Smooth muscle cell (in vitro differentiated cells): ENCODE results near the gene NPTX1. TPM values are rescaled to one million over a fixed set of nuclear protein-coding genes. Genes with fewer than 3 reads are reported as not detected.

Experiments used
- DNase-seq: peaks from one replicate; lab custom pipeline; 2025; ENCODE audit not compliant: unreplicated experiment; lab: John Stamatoyannopoulos, UW
- H2AFZ ChIP-seq: fragments of 200-600 bp; sonication (generic); 2 replicates; pipeline ENCODE4 v1.6.0; 2016; ENCODE audit warnings: antibody characterized with exemption, low read depth, mild to moderate bottlenecking
- H3F3A ChIP-seq: fragments of 200-600 bp; sonication (generic); 2 replicates; pipeline ENCODE4 v1.6.0; 2017; ENCODE audit warnings: antibody characterized with exemption, low read depth
- H3K27ac ChIP-seq: fragments of 200-600 bp; sonication (generic); 2 replicates; pipeline ENCODE4 v1.5.1; 2016; ENCODE audit warnings: low read depth, mild to moderate bottlenecking
- H3K27me3 ChIP-seq: fragments of 200-600 bp; sonication (generic); 2 replicates; pipeline ENCODE4 v1.6.1; 2016; ENCODE audit warnings: low read depth, mild to moderate bottlenecking
- H3K36me3 ChIP-seq: fragments of 200-600 bp; sonication (generic); 2 replicates; pipeline ENCODE4 v1.5.1; 2016; ENCODE audit warnings: low read depth
- H3K4me1 ChIP-seq: fragments of 200-600 bp; sonication (generic); 2 replicates; pipeline ENCODE4 v1.5.1; 2016; ENCODE audit warnings: low read depth
- H3K4me2 ChIP-seq: fragments of 200-600 bp; sonication (generic); 2 replicates; pipeline ENCODE4 v1.6.0; 2016; ENCODE audit warnings: mild to moderate bottlenecking
- H3K4me3 ChIP-seq: fragments of 200-600 bp; sonication (generic); 2 replicates; pipeline ENCODE4 v1.5.1; 2016; ENCODE audit warnings: mild to moderate bottlenecking
- H3K79me2 ChIP-seq: fragments of 200-600 bp; sonication (generic); 2 replicates; pipeline ENCODE4 v1.6.0; 2016; ENCODE audit warnings: low read depth, mild to moderate bottlenecking
- H3K9ac ChIP-seq: fragments of 200-600 bp; sonication (generic); 2 replicates; pipeline ENCODE4 v1.6.0; 2016; ENCODE audit warnings: low read depth
- H3K9me3 ChIP-seq: fragments of 200-600 bp; sonication (generic); replicated peaks from 2 replicates; pipeline ENCODE4 v1.5.1; 2016; ENCODE audit warnings: low read depth
- H4K20me1 ChIP-seq: fragments of 200-600 bp; sonication (generic); 2 replicates; pipeline ENCODE4 v1.6.0; 2016; ENCODE audit warnings: low read depth
- CTCF ChIP-seq: fragments of 200-600 bp; sonication (generic); IDR thresholded peaks from 2 replicates; pipeline ENCODE4 v1.5.1; 2017; ENCODE audit warnings: borderline replicate concordance, mild to moderate bottlenecking, antibody characterized with exemption; ENCODE audit not compliant: insufficient read depth, poor library complexity, severe bottlenecking
- WGBS: methylation state at CpG from one replicate; pipeline ENCODE4 v1.1.7; 2016; ENCODE audit warnings: low lambda C conversion rate; 5-methylcytosine and 5-hydroxymethylcytosine counted together
- polyA plus RNA-seq: library from polyadenylated mRNA; unstranded; fragments of >200 nt; fragmentation: Nextera tagmentation; extraction: Ambion mirVana; gene quantifications from 2 replicates; pipeline ENCODE4 v1.2.1, GENCODE V29; 2016
- total RNA-seq: library from RNA; depleted of rRNA; stranded (reverse); fragments of >200 nt; gene quantifications from 2 replicates; pipeline ENCODE4 v1.2.3, GENCODE V29; 2014

Gene NPTX1
- total and polyA plus RNA-seq, 2 experiments from 2014 or later = 1.8 to 5.9 TPM

- H2AFZ ChIP-seq = no peak overlapping the region
- H4K20me1 ChIP-seq = no peaks in the 10 kb centered on the region
- WGBS = 50% methylated on average over 30 of the region's 30 CpGs
- H3K27ac ChIP-seq = peak overlapping the region; percentile 43
- H3K36me3 ChIP-seq = no peaks in the 10 kb centered on the region
- peak overlapping the region; percentile 41 for H3K4me2 ChIP-seq
- no peak for DNase-seq
- H3K79me2 ChIP-seq = no peaks in the 10 kb centered on the region
- peak overlapping the region; percentile 12 for H3K9ac ChIP-seq
- H3K4me3 ChIP-seq = no peak overlapping the region
- no peaks in the 10 kb centered on the region for H3K27me3 ChIP-seq
- H3K4me1 ChIP-seq = peaks cover 6% of the 10 kb centered on the region
- TF ChIP-seq CTCF = no peak
- H3F3A ChIP-seq = no peaks in the 10 kb centered on the region
- H3K9me3 ChIP-seq = no peaks in the 10 kb centered on the region
These were observed 22.0 kb upstream of the NPTX1 start for GRCh38 chr17:80498242-80498919.

- H3K9ac ChIP-seq = no peak overlapping the region
- no peak for DNase-seq
- H3K79me2 ChIP-seq = no peaks in the 10 kb centered on the region
- no peaks in the 10 kb centered on the region for H3K9me3 ChIP-seq
- H4K20me1 ChIP-seq = no peaks in the 10 kb centered on the region
- H3F3A ChIP-seq = no peaks in the 10 kb centered on the region
- 70% methylated on average over 6 of the region's 10 CpGs for WGBS
- peak overlapping the region; percentile 41 for H3K4me2 ChIP-seq
- no peak for TF ChIP-seq CTCF
- H3K4me3 ChIP-seq = no peak overlapping the region
- peak overlapping the region; percentile 43 for H3K27ac ChIP-seq
- H3K27me3 ChIP-seq = no peaks in the 10 kb centered on the region
- H2AFZ ChIP-seq = no peak overlapping the region
- peaks cover 7% of the 10 kb centered on the region for H3K4me1 ChIP-seq
- H3K36me3 ChIP-seq = no peaks in the 10 kb centered on the region
These were observed 21.4 kb upstream of the NPTX1 start for GRCh38 chr17:80497726-80498241.

- no peaks in the 10 kb centered on the region for H3K36me3 ChIP-seq
- peaks cover 14% of the 10 kb centered on the region for H3K4me1 ChIP-seq
- no peak overlapping the region for H3K9ac ChIP-seq
- WGBS = 70% methylated on average over 7 of the region's 7 CpGs
- no peak overlapping the region for H3K4me2 ChIP-seq
- no peak overlapping the region for H3K4me3 ChIP-seq
- no peaks in the 10 kb centered on the region for H3K79me2 ChIP-seq
- H2AFZ ChIP-seq = no peak overlapping the region
- no peaks in the 10 kb centered on the region for H3K9me3 ChIP-seq
- H3F3A ChIP-seq = no peaks in the 10 kb centered on the region
- H3K27me3 ChIP-seq = peaks cover 14% of the 10 kb centered on the region
- H4K20me1 ChIP-seq = no peaks in the 10 kb centered on the region
- H3K27ac ChIP-seq = no peak overlapping the region
- no peak for DNase-seq
- no peak for TF ChIP-seq CTCF
These were observed 18.1 kb upstream of the NPTX1 start for GRCh38 chr17:80494547-80494946.
